Fibroblast of peridontal ligament (primary cell): Measurements from ENCODE around the gene GRAMD1B.
A peak's percentile ranks its signal among the peaks of the same experiment; 100 is the strongest.
"Not testable (repeated sequence)": the region's sequence is repeated elsewhere in the genome, so short reads cannot be mapped to it uniquely, and the experiment has no call there.

Experiments used
- DNase-seq: peaks from one replicate; pipeline ENCODE4 v3.0.0-alpha.2; 2010; ENCODE audit errors: extremely low read depth

The GRAMD1B gene

GRCh38 chr11:123509737-123510578 lies 79.9 kb downstream of the GRAMD1B start:
- DNase-seq = no peak

DNA sequence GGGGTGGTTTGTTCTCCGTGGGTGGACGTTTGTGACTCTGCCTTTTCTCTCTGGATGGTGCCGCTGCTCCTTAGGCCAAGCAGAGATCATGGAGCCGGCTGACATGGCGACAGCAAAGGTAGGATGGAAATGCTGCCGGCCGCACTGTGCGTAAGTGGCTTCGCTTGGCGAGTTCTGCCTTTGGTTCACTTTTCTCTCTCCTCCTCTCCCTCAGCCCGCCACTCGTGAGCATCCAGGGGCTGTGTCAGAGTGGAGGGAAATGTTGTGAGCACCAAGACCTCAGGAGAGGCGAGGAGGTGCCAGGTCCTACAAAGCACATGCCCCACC lies 80.5 kb downstream of the GRAMD1B start:
- no peak for DNase-seq

DNA sequence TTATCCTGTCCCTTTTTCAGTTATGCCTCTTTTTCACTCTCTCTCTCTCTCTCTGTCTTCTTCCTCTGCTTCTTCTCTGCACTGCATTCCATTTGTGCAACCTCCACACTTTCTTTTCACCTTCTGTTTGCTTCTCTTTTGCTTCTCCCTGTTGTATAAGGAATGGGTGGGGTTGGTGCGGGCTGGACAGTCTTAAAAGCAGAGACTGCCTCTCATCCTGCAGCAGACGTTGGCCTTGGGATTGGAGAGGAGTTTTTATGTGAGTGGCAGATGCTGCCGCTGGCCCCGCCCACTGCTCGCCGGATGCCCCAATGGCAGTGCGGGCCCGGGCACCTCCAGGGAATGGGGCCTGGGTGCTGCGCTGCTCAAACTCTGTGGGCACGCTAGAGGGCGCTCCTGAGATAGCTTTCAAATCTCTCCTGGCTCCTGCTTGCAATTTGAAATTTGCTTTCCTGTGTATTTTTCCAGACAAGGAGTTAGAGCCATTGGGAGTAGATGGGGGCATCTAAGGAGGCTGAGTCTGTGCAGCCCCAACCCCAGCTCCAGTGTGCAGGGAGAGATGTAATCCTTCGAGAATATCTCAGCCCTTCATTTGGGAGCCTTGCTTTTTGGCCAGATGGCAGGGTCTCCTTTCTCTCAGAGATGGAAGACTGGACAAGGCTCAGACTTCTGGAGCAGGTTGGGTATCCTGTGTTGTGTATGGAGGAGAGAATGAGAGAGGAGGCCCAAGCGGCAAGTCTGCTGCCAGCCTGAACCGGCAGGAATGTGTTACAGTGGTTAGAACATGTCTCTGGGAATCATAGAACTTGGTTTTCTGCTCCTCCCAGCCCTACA lies 81.2 kb downstream of the GRAMD1B start:
- peak; percentile 95 for DNase-seq

DNA sequence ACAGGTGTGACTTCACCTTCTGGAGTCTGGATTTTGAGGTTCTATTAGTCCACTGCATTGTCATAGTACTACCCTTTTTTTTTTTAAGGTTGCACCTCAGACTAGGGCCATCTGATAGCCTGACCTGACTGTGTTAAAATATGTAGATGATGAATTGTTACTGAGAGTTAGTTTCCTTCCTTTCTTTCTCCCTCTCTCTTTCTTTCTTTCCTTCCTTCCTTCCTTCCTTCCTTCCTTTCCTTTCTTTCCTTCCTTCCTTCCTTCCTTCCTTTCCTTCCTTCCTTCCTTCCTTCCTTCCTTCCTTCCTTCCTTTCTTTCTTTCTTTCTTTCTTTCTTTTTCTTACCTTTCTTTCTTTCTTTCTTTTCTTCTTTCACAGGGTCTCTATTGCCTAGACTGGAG lies 83.2 kb downstream of the GRAMD1B start:
- not testable (repeated sequence) for DNase-seq

DNA sequence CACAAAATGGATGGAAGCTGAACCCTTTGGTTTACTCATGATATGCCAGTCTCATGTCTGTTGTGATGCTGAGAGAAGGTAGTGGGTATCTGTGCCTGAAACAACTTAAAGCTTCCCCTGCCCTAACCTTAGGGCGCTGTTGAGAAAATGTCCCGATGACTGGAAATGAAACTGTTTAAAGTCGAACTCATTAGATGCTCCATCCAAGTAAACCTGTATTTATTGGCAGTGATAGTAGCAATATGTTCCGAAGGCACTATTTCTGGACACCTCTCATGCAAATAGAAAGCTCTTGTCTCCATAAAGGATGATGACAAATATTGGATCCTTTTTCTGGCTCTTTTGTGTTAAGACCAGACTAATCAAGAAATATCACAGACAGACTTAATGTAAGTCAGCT lies 86.2 kb downstream of the GRAMD1B start:
- DNase-seq = no peak

DNA sequence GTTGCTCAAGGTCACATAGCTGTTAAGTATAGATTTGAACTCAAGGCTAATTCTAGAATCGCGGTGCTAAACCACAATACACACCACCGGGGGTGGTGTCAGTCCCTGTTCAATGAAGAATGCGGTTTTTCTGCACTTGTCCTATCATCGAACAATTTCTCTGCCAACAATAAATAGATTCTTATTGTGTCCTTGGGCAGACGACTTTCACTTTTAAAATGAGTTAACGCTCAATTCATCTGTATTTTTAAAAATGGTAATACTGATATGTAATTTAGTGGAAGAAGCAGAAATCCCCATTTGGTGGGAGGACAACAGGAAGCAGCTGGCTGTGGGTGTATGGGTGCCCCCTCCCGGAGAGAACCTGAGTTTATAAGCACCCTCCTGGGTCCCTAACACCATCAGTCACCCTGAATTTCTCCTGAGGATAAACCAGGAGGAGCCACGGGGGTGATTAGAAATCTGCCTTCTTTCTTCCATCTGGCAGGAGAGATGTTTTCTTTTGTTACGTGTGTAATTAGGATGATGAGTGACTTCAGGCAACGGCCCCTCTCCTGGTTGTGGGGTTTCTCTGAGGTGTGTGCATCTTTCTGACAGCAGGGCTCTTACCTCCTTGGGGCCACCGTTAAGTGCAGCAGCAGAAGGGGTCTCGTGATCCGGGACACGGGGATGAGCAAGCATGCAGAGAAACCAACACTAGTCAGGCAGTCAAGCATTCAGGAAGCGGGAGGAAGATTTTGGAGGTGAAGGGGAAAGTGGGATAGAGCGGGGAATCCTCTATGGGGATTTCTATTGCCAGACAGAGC lies 87.7 kb downstream of the GRAMD1B start:
- DNase-seq = no peak

- no peak for DNase-seq
Measured at GRCh38 chr11:123518496-123519054, 88.5 kb downstream of the GRAMD1B start.

- DNase-seq = peak; percentile 14
Measured at GRCh38 chr11:123519055-123519796, 89.2 kb downstream of the GRAMD1B start.

GRCh38 chr11:123519797-123520193 lies 89.7 kb downstream of the GRAMD1B start:
- DNase-seq = no peak

DNA sequence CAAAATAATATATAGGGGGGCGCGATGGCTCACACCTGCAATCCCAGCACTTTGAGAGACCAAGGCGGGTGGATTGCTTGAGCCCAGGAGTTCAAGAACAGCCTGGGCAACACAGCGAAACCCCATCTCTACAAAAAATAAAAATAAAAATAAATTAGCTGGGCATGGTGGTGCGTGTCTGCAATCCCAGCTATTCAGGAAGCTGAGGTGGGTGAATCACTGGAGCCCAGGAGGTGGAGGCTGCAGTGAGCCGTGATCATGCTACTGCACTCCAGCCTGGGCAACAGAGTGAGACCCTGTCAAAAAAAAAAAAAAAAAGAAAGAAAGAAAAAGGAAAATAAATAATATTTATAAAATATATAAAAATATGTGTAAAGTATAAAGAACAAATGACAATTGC lies 90.4 kb downstream of the GRAMD1B start:
- DNase-seq = not testable (repeated sequence)

GRCh38 chr11:123521001-123521400 lies 90.9 kb downstream of the GRAMD1B start:
- no peak for DNase-seq

- no peak for DNase-seq
Measured at GRCh38 chr11:123521930-123522329, 91.9 kb downstream of the GRAMD1B start.

- DNase-seq = no peak
Measured at GRCh38 chr11:123523539-123523938, 93.5 kb downstream of the GRAMD1B start.

DNA sequence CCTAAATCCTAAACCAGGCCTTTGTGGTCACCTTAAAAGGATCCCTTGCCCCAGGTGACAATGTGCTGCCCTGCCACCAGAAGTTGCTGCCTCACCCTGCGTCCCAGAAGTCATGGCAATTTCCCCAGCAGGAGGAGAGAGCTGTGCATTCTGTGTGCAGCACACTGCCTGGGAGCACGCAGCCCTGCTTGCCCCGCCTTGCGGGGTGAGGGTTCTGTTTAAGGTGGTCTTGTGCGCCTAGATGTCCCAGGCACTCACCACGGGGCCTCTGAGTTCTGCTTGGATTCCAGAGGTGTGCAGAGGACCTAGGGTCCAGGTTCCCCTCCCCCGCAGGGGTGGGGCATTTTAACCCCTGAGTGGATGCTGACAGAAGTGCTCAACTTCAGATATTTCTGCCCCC lies 95.0 kb downstream of the GRAMD1B start:
- no peak for DNase-seq

- peak; percentile 33 for DNase-seq
Measured at GRCh38 chr11:123525511-123525918, 95.4 kb downstream of the GRAMD1B start.

GRCh38 chr11:123526027-123526805 lies 96.1 kb downstream of the GRAMD1B start:
- DNase-seq = no peak

DNA sequence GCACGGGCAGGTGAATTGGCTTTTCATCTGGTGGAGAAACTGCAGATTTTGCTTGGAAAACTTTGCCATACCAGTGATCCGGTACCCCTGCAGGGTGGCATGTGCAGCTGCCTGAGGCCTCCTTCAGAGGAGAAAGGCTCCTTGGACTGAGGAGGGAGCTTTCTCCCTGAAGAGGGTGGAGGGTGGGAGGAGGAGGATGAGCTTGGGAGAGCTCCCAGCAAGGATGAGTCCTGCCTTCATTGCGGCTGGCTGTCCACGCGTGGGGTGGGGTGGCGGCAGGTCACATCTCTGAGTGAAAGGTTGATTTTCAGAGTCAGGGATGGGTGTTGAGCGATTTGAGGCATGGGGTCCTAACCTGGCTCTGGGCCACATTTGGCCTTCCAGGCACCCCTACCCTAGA lies 96.8 kb downstream of the GRAMD1B start:
- no peak for DNase-seq

DNA sequence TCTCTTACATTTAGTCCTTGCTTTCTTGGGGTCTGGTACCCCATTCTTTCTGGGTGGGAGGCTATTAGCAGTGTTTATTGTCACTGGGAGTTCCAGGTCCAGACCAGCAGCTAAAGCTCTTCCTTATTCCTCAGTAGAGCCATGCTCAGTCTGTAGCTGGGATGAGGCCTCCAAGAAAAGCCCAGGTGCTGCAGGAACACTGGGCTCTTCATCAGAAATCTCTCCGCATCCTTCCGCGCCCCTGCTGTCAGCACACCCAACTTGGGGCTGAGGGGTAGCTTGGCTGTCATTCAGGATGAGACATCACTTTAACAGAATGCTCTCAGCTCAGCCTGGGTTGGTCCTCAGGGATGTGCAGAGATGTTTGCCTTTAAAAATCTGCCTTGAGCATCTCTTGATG lies 97.5 kb downstream of the GRAMD1B start:
- DNase-seq = no peak

GRCh38 chr11:123527947-123528346 lies 97.9 kb downstream of the GRAMD1B start:
- no peak for DNase-seq

DNA sequence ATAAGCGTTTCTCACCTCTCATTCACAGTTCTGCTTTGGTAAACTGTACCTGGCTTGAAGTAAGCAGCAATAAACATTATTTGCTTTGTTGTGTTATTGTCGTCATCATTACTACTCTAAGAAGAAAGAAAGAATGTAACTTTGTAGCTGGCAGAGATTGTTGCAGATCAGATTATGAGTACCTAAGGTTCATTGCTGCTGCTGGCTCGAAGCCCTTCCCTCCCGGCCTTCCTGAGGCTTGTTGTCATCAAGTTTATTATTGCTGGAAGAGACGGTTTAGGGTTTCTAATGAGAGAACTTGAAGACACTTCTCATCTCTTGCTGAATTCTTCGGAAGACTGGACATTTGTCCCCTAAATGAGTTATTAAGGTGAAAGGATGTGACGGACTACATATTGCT lies 101.3 kb downstream of the GRAMD1B start:
- DNase-seq = no peak
